GM21390 (cell line): Measurements from ENCODE around the gene VPS13C.

ENCODE experiments used
- ATAC-seq: cut with Tn5 transposase; IDR thresholded peaks from one replicate; pipeline ENCODE4 v1.9.1; 2021; ENCODE audit not compliant: unreplicated experiment

Gene VPS13C

GRCh38 chr15:62060113-62060895 is at the start of gene VPS13C:
Gene VPS13C (minus strand): TSS chr15:62060447. CDS start chr15:62060374, 73 bp downstream.
- ATAC-seq, result peak; percentile 85

- no peak for ATAC-seq
These were observed 49.2 kb upstream of the VPS13C start for GRCh38 chr15:62109437-62109836.

- ATAC-seq, result no peak
These were observed 48.2 kb upstream of the VPS13C start for GRCh38 chr15:62108411-62108810.

GRCh38 chr15:62107571-62108121 is 47.4 kb upstream of the VPS13C start:
- ATAC-seq, result no peak

GRCh38 chr15:62106096-62106495 is 45.8 kb upstream of the VPS13C start:
- ATAC-seq, result no peak

GRCh38 chr15:62105266-62105665 is 45.0 kb upstream of the VPS13C start:
- ATAC-seq, result no peak

GRCh38 chr15:62104846-62105245 is 44.6 kb upstream of the VPS13C start:
- no peak for ATAC-seq

- no peak for ATAC-seq
These were observed 44.2 kb upstream of the VPS13C start for GRCh38 chr15:62104401-62104800.

- ATAC-seq, result no peak
These were observed 43.2 kb upstream of the VPS13C start for GRCh38 chr15:62103431-62103830.

- ATAC-seq, result no peak
These were observed 38.9 kb upstream of the VPS13C start for GRCh38 chr15:62099094-62099601.

- ATAC-seq, result no peak
These were observed 34.1 kb upstream of the VPS13C start for GRCh38 chr15:62094388-62094787.

GRCh38 chr15:62093809-62094208 is 33.6 kb upstream of the VPS13C start:
- no peak for ATAC-seq

- ATAC-seq, result no peak
These were observed 30.7 kb upstream of the VPS13C start for GRCh38 chr15:62090988-62091387.

- ATAC-seq, result no peak
These were observed 29.4 kb upstream of the VPS13C start for GRCh38 chr15:62089616-62090015.

- no peak for ATAC-seq
These were observed 28.1 kb upstream of the VPS13C start for GRCh38 chr15:62088353-62088693.

- ATAC-seq, result no peak
These were observed 27.6 kb upstream of the VPS13C start for GRCh38 chr15:62087671-62088352.

- ATAC-seq, result no peak
These were observed 25.5 kb upstream of the VPS13C start for GRCh38 chr15:62085740-62086139.

- no peak for ATAC-seq
These were observed 23.2 kb upstream of the VPS13C start for GRCh38 chr15:62083194-62084154.

GRCh38 chr15:62079594-62079993 is 19.3 kb upstream of the VPS13C start:
- no peak for ATAC-seq

GRCh38 chr15:62075595-62076277 is 15.5 kb upstream of the VPS13C start:
- no peak for ATAC-seq
